A673 (cell line): ENCODE data around the gene ETV4.

Experiments used
- EZH2 ChIP-seq: fragments of 200-600 bp; sonication (generic); IDR thresholded peaks from 2 replicates; pipeline ENCODE4 v1.6.1; 2017; ENCODE audit warnings: borderline replicate concordance, low read depth, mild to moderate bottlenecking, mixed read lengths, antibody characterized with exemption, low read length; ENCODE audit not compliant: poor library complexity, severe bottlenecking
- TF ChIP-seq, protein P1 (sequence below): fragments of 300-800, 200-600 bp; sonication (generic); conservative IDR thresholded peaks from 2 replicates; pipeline ENCODE4 v1.5.1; 2017; ENCODE audit warnings: low read depth, mild to moderate bottlenecking, antibody characterized with exemption, low read length, moderate library complexity, mixed read lengths

DNA sequence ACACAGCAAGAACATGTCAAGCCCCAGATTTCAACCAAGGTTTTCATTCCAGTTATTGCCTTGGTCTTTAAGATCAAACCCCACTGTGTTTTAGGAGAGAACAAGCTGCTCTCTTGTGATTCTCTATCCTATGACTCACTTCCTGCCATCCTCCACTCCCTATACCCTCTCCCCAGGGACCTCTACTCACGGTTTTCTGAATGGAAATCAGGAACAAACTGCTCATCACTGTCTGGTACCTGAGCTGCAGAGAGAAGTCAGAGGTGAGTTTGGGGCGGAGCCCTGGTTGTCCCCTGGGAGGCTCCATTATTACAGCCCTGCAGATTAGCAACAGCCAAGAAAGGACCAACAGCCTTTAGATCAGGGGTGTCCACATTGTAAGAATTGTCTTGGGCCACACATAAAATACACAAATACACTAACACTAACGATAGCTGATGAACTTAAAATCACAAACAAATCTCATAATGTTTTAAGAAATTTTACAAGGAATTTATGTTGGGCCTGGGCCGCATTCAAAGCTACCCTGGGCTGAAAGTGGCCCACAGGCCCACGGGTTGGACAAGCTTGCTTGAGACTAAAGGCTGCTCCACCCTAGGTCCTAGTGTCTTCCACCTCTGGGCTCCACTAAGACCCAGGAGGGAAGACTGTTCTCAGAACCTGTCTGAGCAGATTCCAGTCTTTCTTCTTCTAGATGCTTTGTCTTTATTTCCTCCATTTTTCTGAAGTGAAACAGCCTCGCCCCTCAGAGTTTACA lies 9.7 kb downstream of the ETV4 start:
- TF ChIP-seq, protein P1, sequence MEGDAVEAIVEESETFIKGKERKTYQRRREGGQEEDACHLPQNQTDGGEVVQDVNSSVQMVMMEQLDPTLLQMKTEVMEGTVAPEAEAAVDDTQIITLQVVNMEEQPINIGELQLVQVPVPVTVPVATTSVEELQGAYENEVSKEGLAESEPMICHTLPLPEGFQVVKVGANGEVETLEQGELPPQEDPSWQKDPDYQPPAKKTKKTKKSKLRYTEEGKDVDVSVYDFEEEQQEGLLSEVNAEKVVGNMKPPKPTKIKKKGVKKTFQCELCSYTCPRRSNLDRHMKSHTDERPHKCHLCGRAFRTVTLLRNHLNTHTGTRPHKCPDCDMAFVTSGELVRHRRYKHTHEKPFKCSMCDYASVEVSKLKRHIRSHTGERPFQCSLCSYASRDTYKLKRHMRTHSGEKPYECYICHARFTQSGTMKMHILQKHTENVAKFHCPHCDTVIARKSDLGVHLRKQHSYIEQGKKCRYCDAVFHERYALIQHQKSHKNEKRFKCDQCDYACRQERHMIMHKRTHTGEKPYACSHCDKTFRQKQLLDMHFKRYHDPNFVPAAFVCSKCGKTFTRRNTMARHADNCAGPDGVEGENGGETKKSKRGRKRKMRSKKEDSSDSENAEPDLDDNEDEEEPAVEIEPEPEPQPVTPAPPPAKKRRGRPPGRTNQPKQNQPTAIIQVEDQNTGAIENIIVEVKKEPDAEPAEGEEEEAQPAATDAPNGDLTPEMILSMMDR = no peak
- no peak for TF ChIP-seq EZH2
